ENCODE data around the gene GRIP1.
"Not testable (repeated sequence)": the region's sequence is repeated elsewhere in the genome, so short reads cannot be mapped to it uniquely, and the experiment has no call there.

Gene GRIP1

DNA sequence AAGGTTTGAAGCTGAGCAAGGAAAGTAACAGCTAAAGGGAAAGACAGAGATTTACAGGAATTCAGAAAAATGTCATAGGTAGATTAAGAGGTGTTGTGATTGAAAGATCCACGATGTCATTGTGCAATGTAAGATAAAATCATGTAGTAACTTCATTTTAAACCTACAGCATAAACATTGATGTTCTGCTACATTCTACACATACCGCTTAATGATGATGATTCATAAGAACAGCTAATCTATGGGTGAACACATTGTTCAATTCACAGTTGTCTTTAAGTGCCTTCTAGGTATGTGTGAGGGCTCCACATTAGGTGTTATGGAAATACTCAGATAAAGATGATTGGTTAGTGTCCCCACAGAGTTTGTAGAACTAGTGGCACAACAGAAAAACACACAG, 170.9 kb downstream of the GRIP1 start:
- TF ChIP-seq, protein P1, sequence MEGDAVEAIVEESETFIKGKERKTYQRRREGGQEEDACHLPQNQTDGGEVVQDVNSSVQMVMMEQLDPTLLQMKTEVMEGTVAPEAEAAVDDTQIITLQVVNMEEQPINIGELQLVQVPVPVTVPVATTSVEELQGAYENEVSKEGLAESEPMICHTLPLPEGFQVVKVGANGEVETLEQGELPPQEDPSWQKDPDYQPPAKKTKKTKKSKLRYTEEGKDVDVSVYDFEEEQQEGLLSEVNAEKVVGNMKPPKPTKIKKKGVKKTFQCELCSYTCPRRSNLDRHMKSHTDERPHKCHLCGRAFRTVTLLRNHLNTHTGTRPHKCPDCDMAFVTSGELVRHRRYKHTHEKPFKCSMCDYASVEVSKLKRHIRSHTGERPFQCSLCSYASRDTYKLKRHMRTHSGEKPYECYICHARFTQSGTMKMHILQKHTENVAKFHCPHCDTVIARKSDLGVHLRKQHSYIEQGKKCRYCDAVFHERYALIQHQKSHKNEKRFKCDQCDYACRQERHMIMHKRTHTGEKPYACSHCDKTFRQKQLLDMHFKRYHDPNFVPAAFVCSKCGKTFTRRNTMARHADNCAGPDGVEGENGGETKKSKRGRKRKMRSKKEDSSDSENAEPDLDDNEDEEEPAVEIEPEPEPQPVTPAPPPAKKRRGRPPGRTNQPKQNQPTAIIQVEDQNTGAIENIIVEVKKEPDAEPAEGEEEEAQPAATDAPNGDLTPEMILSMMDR (IDR thresholded peaks at IDR 0.05; ENCODE audit: control extremely low read depth, extremely low read depth, low read depth, missing control alignments) = no peak
- CTCF ChIA-PET = interaction anchor here (1.1 to 1.6 kb wide), 3 partner anchors 10 to 25 kb away, joined by 3 to 4 read pairs (median 3); no protein-coding TSS in a partner anchor
- DNase-seq (ENCODE audit: extremely low spot score) = no peak
- POLR2A ChIA-PET = no interaction called here

DNA sequence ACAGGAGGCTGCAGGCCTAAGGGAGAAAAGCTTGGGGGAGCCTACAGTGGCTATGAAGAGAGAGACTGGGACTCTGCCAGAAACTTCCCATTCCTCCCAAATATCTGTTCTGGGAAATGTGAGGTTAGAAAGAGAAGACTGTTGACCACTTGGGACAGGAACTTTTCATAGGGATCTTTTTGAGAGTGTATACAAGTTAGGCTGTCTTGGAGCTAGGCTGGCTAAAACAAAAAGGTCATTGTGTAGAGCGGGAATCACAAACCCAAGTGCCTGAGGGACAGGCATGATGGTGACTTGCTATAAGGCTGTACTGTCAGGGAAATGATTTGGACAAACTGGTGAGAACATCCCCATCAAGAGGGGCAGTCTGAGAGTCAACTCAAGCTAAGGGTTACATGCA, 175.1 kb downstream of the GRIP1 start:
- CTCF ChIA-PET = interaction anchor here (1.3 kb wide), 1 partner anchor 10 kb away, joined by 3 read pairs; no protein-coding TSS in a partner anchor
- TF ChIP-seq, protein P1 (IDR thresholded peaks at IDR 0.05; ENCODE audit: control extremely low read depth, extremely low read depth, low read depth, missing control alignments) = no peak
- POLR2A ChIA-PET = no interaction called here
- no peak for DNase-seq (ENCODE audit: extremely low spot score)

DNA sequence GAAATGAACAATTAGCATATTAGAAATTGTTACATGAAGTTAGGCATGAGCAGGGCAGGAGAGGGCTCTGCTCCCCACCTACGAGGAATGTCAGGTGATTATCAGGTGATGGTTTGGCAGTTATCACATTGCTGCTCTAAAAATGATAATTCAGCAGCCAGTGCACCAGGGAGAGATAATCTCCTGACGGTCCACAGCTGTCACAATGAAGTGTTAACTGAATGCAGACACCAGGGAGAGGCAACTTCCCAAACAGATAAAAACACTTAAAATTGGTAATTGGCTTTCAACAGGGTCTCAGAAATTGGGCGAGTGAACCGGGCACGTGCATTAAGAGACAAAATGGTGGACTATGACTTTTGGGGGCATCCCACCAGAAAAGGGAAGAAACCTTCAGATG, 176.0 kb downstream of the GRIP1 start:
- no peak for DNase-seq (ENCODE audit: extremely low spot score)
- POLR2A ChIA-PET = no interaction called here
- CTCF ChIA-PET = no interaction called here
- TF ChIP-seq, protein P1 (IDR thresholded peaks at IDR 0.05; ENCODE audit: control extremely low read depth, extremely low read depth, low read depth, missing control alignments) = no peak

DNA sequence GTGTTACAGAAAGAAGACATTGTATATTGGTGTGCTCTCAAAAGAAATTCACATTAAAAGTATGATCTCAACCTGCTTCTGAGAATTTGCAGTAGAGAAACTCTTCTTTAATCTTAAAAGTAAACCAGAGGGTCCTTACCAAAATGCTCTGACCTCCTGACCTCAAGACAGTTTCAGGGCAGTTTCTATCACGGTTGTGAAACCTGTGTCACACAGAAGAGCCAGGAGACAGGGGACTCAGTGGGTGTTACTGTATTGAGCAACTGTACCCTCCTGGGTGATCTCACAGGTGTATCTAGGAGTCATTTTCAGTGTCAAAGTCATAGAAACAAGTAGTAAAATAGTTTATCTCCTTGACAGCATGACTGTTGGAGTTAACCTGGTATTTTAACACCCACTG, 178.0 kb downstream of the GRIP1 start:
- TF ChIP-seq, protein P1 (IDR thresholded peaks at IDR 0.05; ENCODE audit: control extremely low read depth, extremely low read depth, low read depth, missing control alignments) = no peak
- peak; percentile 45 for DNase-seq (ENCODE audit: extremely low spot score)
- ChIA-PET POLR2A (no interaction called here), CTCF (no interaction called here)

DNA sequence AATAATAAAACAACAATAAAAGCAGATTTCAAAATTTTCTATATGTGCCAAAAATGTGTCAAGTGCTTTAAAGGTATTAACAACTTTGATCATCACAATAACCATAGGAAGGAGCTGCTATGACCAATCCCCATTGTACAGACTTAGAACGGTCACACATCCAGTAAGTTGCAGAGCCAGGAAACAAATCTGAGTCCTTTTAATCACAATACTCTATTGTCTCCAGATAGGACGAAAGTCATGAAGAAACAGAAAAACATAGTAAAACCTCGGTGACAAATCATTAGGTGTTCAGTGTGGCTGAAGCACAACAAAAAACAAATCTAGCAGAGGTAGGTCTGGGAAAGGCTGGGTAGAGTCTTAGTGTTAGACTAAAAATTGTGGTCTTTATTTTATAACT, 178.8 kb downstream of the GRIP1 start:
- ChIA-PET CTCF (interaction anchor here (1.3 kb wide), 1 partner anchor 209 kb away, joined by 3 read pairs; no protein-coding TSS in a partner anchor), POLR2A (no interaction called here)

DNA sequence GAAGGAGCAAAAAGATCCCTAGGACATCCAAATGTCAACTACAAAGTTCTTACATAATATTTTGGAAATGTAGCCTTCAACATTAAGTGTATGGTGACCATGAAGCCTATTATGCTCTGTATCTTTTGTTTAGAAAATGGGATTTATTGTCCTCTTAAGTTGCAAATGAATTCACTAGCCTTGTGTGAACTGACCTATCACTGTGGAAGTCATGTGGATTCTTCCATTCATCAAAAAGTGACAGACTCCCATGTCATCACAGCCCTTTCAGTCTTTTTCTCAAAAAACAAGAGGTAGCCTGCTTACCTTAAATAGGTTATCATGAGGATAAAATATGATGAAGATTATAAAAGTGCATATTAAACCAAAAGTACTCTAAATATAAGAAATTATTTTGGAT, 179.9 kb downstream of the GRIP1 start:
- POLR2A ChIA-PET = no interaction called here
- no peak for DNase-seq (ENCODE audit: extremely low spot score)
- CTCF ChIA-PET = interaction anchor here (1.3 kb wide), 1 partner anchor 210 kb away, joined by 3 read pairs; no protein-coding TSS in a partner anchor
- TF ChIP-seq, protein P1 (IDR thresholded peaks at IDR 0.05; ENCODE audit: control extremely low read depth, extremely low read depth, low read depth, missing control alignments) = no peak

More for the DNA sequence above, 178.8 kb downstream of the GRIP1 start:
- no peak for DNase-seq (ENCODE audit: extremely low spot score)
- TF ChIP-seq, protein P1 (IDR thresholded peaks at IDR 0.05; ENCODE audit: control extremely low read depth, extremely low read depth, low read depth, missing control alignments) = no peak

DNA sequence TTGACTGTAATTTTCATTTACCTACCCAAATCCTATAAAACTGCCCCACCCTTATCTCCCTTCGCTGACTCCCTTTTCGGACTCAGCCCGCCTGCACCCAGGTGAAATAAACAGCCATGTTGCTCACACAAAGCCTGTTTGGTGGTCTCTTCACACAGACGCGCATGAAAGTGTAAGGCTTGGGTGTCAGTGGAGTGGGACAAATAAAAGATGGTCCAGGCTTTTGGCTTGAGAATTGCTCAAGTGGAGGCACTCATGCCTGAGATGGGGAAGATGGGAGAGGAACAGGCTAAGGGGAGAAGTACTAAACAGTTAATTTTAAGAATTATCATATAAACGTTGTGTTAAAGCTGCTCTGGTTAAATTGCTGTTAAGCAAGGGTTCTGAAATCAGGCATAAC, 180.8 kb downstream of the GRIP1 start:
- POLR2A ChIA-PET; CTCF ChIA-PET; DNase-seq (ENCODE audit: extremely low spot score): not testable (repeated sequence)
